ENCODE results near the gene IREB2.

- TF ChIP-seq CTCF (conservative IDR thresholded peaks at IDR 0.05; ENCODE audit: low read depth in 2 of 2) (no peak), REST (IDR thresholded peaks at IDR 0.05; ENCODE audit: unreplicated experiment) (no peak), ZNF114 (CRISPR knock-in tag; IDR thresholded peaks at IDR 0.05) (no peak), EZH2 (IDR thresholded peaks at IDR 0.05; ENCODE audit: low read depth, unreplicated experiment) (no peak), CREB1 (CRISPR knock-in tag; IDR thresholded peaks at IDR 0.05; ENCODE audit: low read depth) (no peak), EZH2phosphoT487 (IDR thresholded peaks at IDR 0.05; ENCODE audit: unreplicated experiment) (no peak), ZNF331 (CRISPR knock-in tag; IDR thresholded peaks at IDR 0.05; ENCODE audit: low read depth) (no peak), POLR2AphosphoS5 (IDR thresholded peaks at IDR 0.05; ENCODE audit: low read depth) (no peak), STAT1 (IDR thresholded peaks at IDR 0.05; ENCODE audit: unreplicated experiment) (no peak), ETS1 (IDR thresholded peaks at IDR 0.05) (no peak), JUNB (IDR thresholded peaks at IDR 0.05; ENCODE audit: unreplicated experiment) (no peak), NANOG (IDR thresholded peaks at IDR 0.05; ENCODE audit: borderline replicate concordance) (no peak)
These were observed 3.9 kb upstream of the IREB2 start for GRCh38 chr15:78434134-78434533.

Data from GM23338 (cell line).